Type B pancreatic cell (in vitro differentiated cells): ENCODE results near the gene COL4A3. TPM values are rescaled to one million over a fixed set of nuclear protein-coding genes. Genes with fewer than 3 reads are reported as not detected.

Experiments
- DNase-seq: peaks from one replicate; pipeline ENCODE4 v3.0.0; 2021; ENCODE audit warnings: mixed read lengths; ENCODE audit not compliant: unreplicated experiment; ENCODE audit errors: extremely low spot score
- H3K27ac Mint-ChIP-seq: 2 replicates; pipeline ENCODE4 v1.8.0; 2021; ENCODE audit warnings: mild to moderate bottlenecking, mixed read lengths
- H3K27me3 Mint-ChIP-seq: 2 replicates; pipeline ENCODE4 v1.8.0; 2021; ENCODE audit warnings: mixed read lengths
- H3K36me3 Mint-ChIP-seq: 2 replicates; pipeline ENCODE4 v1.8.0; 2021; ENCODE audit warnings: mixed read lengths
- H3K4me1 Mint-ChIP-seq: one replicate; pipeline ENCODE4 v1.8.0; 2021; ENCODE audit warnings: mixed read lengths; ENCODE audit not compliant: unreplicated experiment
- H3K4me3 Mint-ChIP-seq: 2 replicates; pipeline ENCODE4 v1.8.0; 2021; ENCODE audit warnings: mild to moderate bottlenecking, mixed read lengths
- H3K9me3 Mint-ChIP-seq: 2 replicates; pipeline ENCODE4 v1.8.0; 2021; ENCODE audit warnings: mixed read lengths
- CTCF ChIP-seq: fragments of 200-600 bp; sonication (generic); conservative IDR thresholded peaks from 2 replicates; pipeline ENCODE4 v1.5.0; 2021; ENCODE audit warnings: antibody characterized with exemption, mild to moderate bottlenecking
- total RNA-seq: library from RNA; stranded (reverse); gene quantifications from 2 replicates; pipeline ENCODE4 v1.2.1, GENCODE V29; 2021; ENCODE audit warnings: low replicate concordance

Gene COL4A3
- total RNA-seq, 1 donor from 2014 or later: 0.19 TPM

GRCh38 chr2:227150222-227150936 lies 14.0 kb upstream of the COL4A3 start:
- H3K4me1 Mint-ChIP-seq: no peaks in the 10 kb centered on the region
- no peak overlapping the region for H3K4me3 Mint-ChIP-seq
- H3K36me3 Mint-ChIP-seq: no peaks in the 10 kb centered on the region
- no peaks in the 10 kb centered on the region for H3K9me3 Mint-ChIP-seq
- no peak overlapping the region for H3K27ac Mint-ChIP-seq
- no peak for TF ChIP-seq CTCF
- peaks cover 24% of the 10 kb centered on the region for H3K27me3 Mint-ChIP-seq
- DNase-seq: no peak

- peaks cover 31% of the 10 kb centered on the region for H3K27me3 Mint-ChIP-seq
- no peaks in the 10 kb centered on the region for H3K9me3 Mint-ChIP-seq
- no peak for TF ChIP-seq CTCF
- no peak overlapping the region for H3K4me3 Mint-ChIP-seq
- H3K27ac Mint-ChIP-seq: no peak overlapping the region
- no peaks in the 10 kb centered on the region for H3K4me1 Mint-ChIP-seq
- no peaks in the 10 kb centered on the region for H3K36me3 Mint-ChIP-seq
- no peak for DNase-seq
These were observed 12.2 kb upstream of the COL4A3 start for GRCh38 chr2:227152093-227152766.

GRCh38 chr2:227153307-227153706 lies 11.1 kb upstream of the COL4A3 start:
- no peaks in the 10 kb centered on the region for H3K36me3 Mint-ChIP-seq
- no peaks in the 10 kb centered on the region for H3K4me1 Mint-ChIP-seq
- no peak overlapping the region for H3K4me3 Mint-ChIP-seq
- no peak for DNase-seq
- no peak for TF ChIP-seq CTCF
- H3K27ac Mint-ChIP-seq: peak overlapping the region; percentile 13
- peaks cover 36% of the 10 kb centered on the region for H3K27me3 Mint-ChIP-seq
- no peaks in the 10 kb centered on the region for H3K9me3 Mint-ChIP-seq

- Mint-ChIP-seq H3K4me3 (no peak overlapping the region), H3K36me3 (no peaks in the 10 kb centered on the region), H3K9me3 (peaks cover under 1% of the 10 kb centered on the region), H3K4me1 (no peaks in the 10 kb centered on the region), H3K27me3 (peaks cover 38% of the 10 kb centered on the region), H3K27ac (peak overlapping the region; percentile 13)
- no peak for TF ChIP-seq CTCF
- DNase-seq: no peak
These were observed 10.5 kb upstream of the COL4A3 start for GRCh38 chr2:227153758-227154486.

- Mint-ChIP-seq H3K36me3 (no peaks in the 10 kb centered on the region), H3K4me1 (no peaks in the 10 kb centered on the region), H3K27me3 (peaks cover 51% of the 10 kb centered on the region), H3K27ac (no peak overlapping the region), H3K4me3 (no peak overlapping the region), H3K9me3 (peaks cover 4% of the 10 kb centered on the region)
- no peak for DNase-seq
- TF ChIP-seq CTCF: peak; percentile 29
These were observed 9.2 kb upstream of the COL4A3 start for GRCh38 chr2:227154986-227155774.
